Measurements from ENCODE around the gene RNF207.

DNA sequence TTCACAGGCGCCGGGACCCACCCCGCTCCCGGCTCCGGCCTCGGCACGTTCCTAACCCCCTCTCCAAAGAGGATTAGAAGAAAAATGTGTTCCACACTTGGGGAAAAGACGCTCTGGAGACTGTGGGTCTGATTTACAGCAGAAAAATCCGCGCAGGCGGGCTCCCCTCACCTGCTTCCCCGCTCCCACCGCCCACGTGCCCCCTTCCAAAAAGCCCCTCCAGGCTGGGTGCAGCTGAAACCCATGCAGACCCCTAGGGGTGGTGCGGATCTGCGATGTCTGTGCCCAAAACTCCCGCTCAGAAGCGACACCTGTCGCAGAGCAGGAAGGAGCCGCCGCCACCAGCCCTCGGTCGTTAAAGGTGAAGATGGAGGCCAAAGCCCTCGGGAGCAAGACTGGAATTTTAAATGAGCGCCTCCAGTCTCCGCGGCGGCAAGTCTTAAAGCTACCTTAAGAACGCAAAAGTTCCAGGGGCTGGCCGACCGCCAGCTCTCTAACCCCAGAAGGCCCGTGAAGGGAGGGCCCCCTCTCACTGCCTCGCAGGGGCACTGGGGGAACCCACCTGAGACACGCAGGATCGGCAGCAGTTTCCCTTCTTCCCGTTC, 25.1 kb upstream of the RNF207 start:
- TF ChIP-seq CTCF (IDR thresholded peaks at IDR 0.05) (no peak), EP300 (IDR thresholded peaks at IDR 0.05) (no peak), POLR2A (IDR thresholded peaks at IDR 0.05) (no peak)
